Measurements from ENCODE around the gene CYP17A1. TPM values are rescaled to one million over a fixed set of nuclear protein-coding genes. Genes with fewer than 3 reads are reported as not detected.

Gene CYP17A1
- polyA plus RNA-seq, 1 of the 3 experiments (the other 2 are of a cell fraction) = not detected

GRCh38 chr10:102872163-102872562 is 35.0 kb upstream of the CYP17A1 start:
- ChIA-PET CTCF (interaction anchor here (0.6 to 1.2 kb wide), 2 partner anchors 15 to 462 kb away, joined by 3 read pairs; no protein-coding TSS in a partner anchor), POLR2A (no interaction called here)
- 95% methylated on average over 4 of the region's 4 CpGs for WGBS (ENCODE audit: low lambda C conversion rate)
- H3K27me3 ChIP-seq (ENCODE audit: insufficient read depth) = no peaks in the 10 kb centered on the region
- no peaks in the 10 kb centered on the region for H3K9me3 ChIP-seq
- TF ChIP-seq TEAD4 (IDR thresholded peaks at IDR 0.05; ENCODE audit: borderline replicate concordance, insufficient read depth) (no peak), PBX3 (IDR thresholded peaks at IDR 0.05) (no peak), MAX (IDR thresholded peaks at IDR 0.05; ENCODE audit: low read depth) (no peak), GABPA (IDR thresholded peaks at IDR 0.05; ENCODE audit: low read depth) (no peak), FOXJ3 (CRISPR knock-in tag; IDR thresholded peaks at IDR 0.05) (no peak), TCF12 (IDR thresholded peaks at IDR 0.05) (no peak), RXRA (IDR thresholded peaks at IDR 0.05; ENCODE audit: borderline replicate concordance, low read depth) (no peak)
- H3K79me2 ChIP-seq (ENCODE audit: insufficient read depth) = no peaks in the 10 kb centered on the region
- peaks cover 0 to 8% of the 10 kb centered on the region in 2 experiments for H3K36me3 ChIP-seq (replicated peaks in 1 of 2; ENCODE audit: control insufficient read depth in 1 of 2, insufficient read depth in 2 of 2, low read length in 1 of 2)
- no peak overlapping the region for H3K4me2 ChIP-seq
- H3K9ac ChIP-seq = no peak overlapping the region
- H3K9me2 ChIP-seq = no peaks in the 10 kb centered on the region
- no peaks in the 10 kb centered on the region for H4K20me1 ChIP-seq (ENCODE audit: insufficient read depth)
- H3K27ac ChIP-seq (ENCODE audit: low read depth in 2 of 2, low read length in 1 of 2) = no peak overlapping the region
- H2AFZ ChIP-seq (ENCODE audit: low read depth) = no peak overlapping the region
- H3F3A ChIP-seq (replicated peaks; ENCODE audit: insufficient read depth) = peaks cover 5% of the 10 kb centered on the region
- DNase-seq = no peak
- H3K4me3 ChIP-seq (ENCODE audit: low read depth in 2 of 2, low read length in 1 of 2) = no peak overlapping the region
- peaks cover 0 to 6% of the 10 kb centered on the region in 2 experiments; a peak in 1 of 4 replicates for H3K4me1 ChIP-seq (ENCODE audit: control insufficient read depth in 1 of 2, insufficient read depth in 2 of 2, low read depth in 1 of 2, low read length in 1 of 2)

- Histone ChIP-seq H2AFZ (ENCODE audit: low read depth) (peak overlapping the region; percentile 97; the same call in 1 of the 2 replicates), H3F3A (replicated peaks; ENCODE audit: insufficient read depth) (peaks cover 8% of the 10 kb centered on the region), H3K4me1 (ENCODE audit: control insufficient read depth in 1 of 2, insufficient read depth in 2 of 2, low read depth in 1 of 2, low read length in 1 of 2) (peaks cover 0 to 6% of the 10 kb centered on the region in 2 experiments; a peak in 1 of 4 replicates), H3K79me2 (ENCODE audit: insufficient read depth) (no peaks in the 10 kb centered on the region), H3K4me3 (ENCODE audit: low read depth in 2 of 2, low read length in 1 of 2) (peak overlapping the region; percentile 53 to 66), H3K9me2 (no peaks in the 10 kb centered on the region), H3K9ac (no peak overlapping the region), H3K27ac (ENCODE audit: low read depth in 2 of 2, low read length in 1 of 2) (no peak overlapping the region), H4K20me1 (ENCODE audit: insufficient read depth) (no peaks in the 10 kb centered on the region), H3K36me3 (replicated peaks in 1 of 2; ENCODE audit: control insufficient read depth in 1 of 2, insufficient read depth in 2 of 2, low read length in 1 of 2) (peaks cover 3 to 7% of the 10 kb centered on the region in 2 experiments), H3K9me3 (no peaks in the 10 kb centered on the region), H3K27me3 (ENCODE audit: insufficient read depth) (no peaks in the 10 kb centered on the region), H3K4me2 (peak overlapping the region; percentile 96)
- TF ChIP-seq IRF3 (IDR thresholded peaks at IDR 0.05; ENCODE audit: low read depth, low read length) (no peak), ELF1 (IDR thresholded peaks at IDR 0.05) (no peak), RXRA (IDR thresholded peaks at IDR 0.05; ENCODE audit: borderline replicate concordance, low read depth) (no peak), MEF2A (IDR thresholded peaks at IDR 0.05; ENCODE audit: borderline replicate concordance, low read depth) (no peak), USF1 (IDR thresholded peaks at IDR 0.05; ENCODE audit: borderline replicate concordance, low read depth) (no peak), CTCF (IDR thresholded peaks at IDR 0.05) (no peak), MAX (IDR thresholded peaks at IDR 0.05; ENCODE audit: low read depth) (no peak), TEAD4 (IDR thresholded peaks at IDR 0.05; ENCODE audit: borderline replicate concordance, insufficient read depth) (no peak), MXI1 (IDR thresholded peaks at IDR 0.05; ENCODE audit: low read depth, low read length) (no peak), NFIC (IDR thresholded peaks at IDR 0.05; ENCODE audit: borderline replicate concordance) (no peak), FOSL2 (IDR thresholded peaks at IDR 0.05; ENCODE audit: borderline replicate concordance, low read depth) (no peak), GABPA (IDR thresholded peaks at IDR 0.05; ENCODE audit: low read depth) (no peak), TCF12 (IDR thresholded peaks at IDR 0.05) (no peak)
- ChIA-PET CTCF (interaction anchor here (1.3 to 1.6 kb wide), 2 partner anchors 35 to 37 kb away, joined by 5 read pairs; no protein-coding TSS in a partner anchor), POLR2A (no interaction called here)
- no peak for DNase-seq
- 97% methylated on average over 10 of the region's 10 CpGs for WGBS (ENCODE audit: low lambda C conversion rate)
Observed at GRCh38 chr10:102870221-102870620, 33.0 kb upstream of the CYP17A1 start.

Measured in SK-N-SH (cell line).